DMS153 treated with DMSO at 0.1 percent for 48 hours (cell line): ENCODE measurements around the gene SLCO3A1.

Source experiments
- DNase-seq: peaks from one replicate; lab custom pipeline; 2025; ENCODE audit not compliant: unreplicated experiment; lab: John Stamatoyannopoulos, UW

Gene SLCO3A1

GRCh38 chr15:92152983-92153382, 299.5 kb downstream of the SLCO3A1 start:
- no peak for DNase-seq

- no peak for DNase-seq
Observed at GRCh38 chr15:92153620-92154019, 300.1 kb downstream of the SLCO3A1 start.

- DNase-seq: no peak
Observed at GRCh38 chr15:92155934-92156333, 302.4 kb downstream of the SLCO3A1 start.

- no peak for DNase-seq
Observed at GRCh38 chr15:92157666-92158298, 304.3 kb downstream of the SLCO3A1 start.

GRCh38 chr15:92158426-92158825, 304.9 kb downstream of the SLCO3A1 start:
- DNase-seq: no peak

- no peak for DNase-seq
Observed at GRCh38 chr15:92159481-92159880, 306.0 kb downstream of the SLCO3A1 start.

GRCh38 chr15:92159906-92160841, 306.7 kb downstream of the SLCO3A1 start:
- no peak for DNase-seq

- no peak for DNase-seq
Observed at GRCh38 chr15:92161039-92161670, 307.6 kb downstream of the SLCO3A1 start.

GRCh38 chr15:92162657-92163056, 309.1 kb downstream of the SLCO3A1 start:
- no peak for DNase-seq

- DNase-seq: no peak
Observed at GRCh38 chr15:92163641-92164040, 310.1 kb downstream of the SLCO3A1 start.

- no peak for DNase-seq
Observed at GRCh38 chr15:92164327-92165000, 311.0 kb downstream of the SLCO3A1 start.

- no peak for DNase-seq
Observed at GRCh38 chr15:92165001-92165346, 311.5 kb downstream of the SLCO3A1 start.

- no peak for DNase-seq
Observed at GRCh38 chr15:92166029-92166428, 312.5 kb downstream of the SLCO3A1 start.

GRCh38 chr15:92166751-92167405, 313.4 kb downstream of the SLCO3A1 start:
- no peak for DNase-seq

- DNase-seq: no peak
Observed at GRCh38 chr15:92167451-92167850, 313.9 kb downstream of the SLCO3A1 start.

GRCh38 chr15:92168066-92168683, 314.7 kb downstream of the SLCO3A1 start:
- DNase-seq: no peak

- no peak for DNase-seq
Observed at GRCh38 chr15:92170897-92171296, 317.4 kb downstream of the SLCO3A1 start.

GRCh38 chr15:92178911-92179310, 325.4 kb downstream of the SLCO3A1 start:
- DNase-seq: no peak

GRCh38 chr15:92184142-92184541, 330.6 kb downstream of the SLCO3A1 start:
- no peak for DNase-seq

GRCh38 chr15:92184679-92185230, 331.2 kb downstream of the SLCO3A1 start:
- DNase-seq: no peak
